Smooth muscle cell of the brain vasculature (primary cell): ENCODE data around the gene DPF3.

Experiments
- DNase-seq: peaks from one replicate; pipeline ENCODE4 v3.0.0-alpha.2; 2012; ENCODE audit warnings: low read depth, low spot score

Gene DPF3

GRCh38 chr14:72715850-72716228, 178.1 kb downstream of the DPF3 start:
- DNase-seq: no peak

- DNase-seq: no peak
Observed at GRCh38 chr14:72715215-72715849, 178.6 kb downstream of the DPF3 start.

DNA sequence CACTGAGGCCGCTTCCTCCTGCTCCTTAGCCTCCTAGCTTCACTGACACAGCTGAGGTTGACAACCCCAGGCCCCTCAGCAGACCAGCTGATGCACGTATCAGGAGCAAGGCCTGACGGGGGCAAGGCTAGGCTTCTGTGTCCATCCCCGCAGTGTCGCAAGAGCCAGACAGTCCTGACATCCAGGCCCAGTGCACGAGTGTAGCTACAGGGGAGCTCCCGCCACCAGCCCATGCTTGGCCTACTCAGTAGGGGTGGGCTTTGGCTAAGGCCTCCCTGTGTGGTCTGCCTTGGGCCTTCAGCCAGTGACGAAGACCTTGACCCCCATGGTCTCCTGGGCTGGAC, 179.1 kb downstream of the DPF3 start:
- no peak for DNase-seq

DNA sequence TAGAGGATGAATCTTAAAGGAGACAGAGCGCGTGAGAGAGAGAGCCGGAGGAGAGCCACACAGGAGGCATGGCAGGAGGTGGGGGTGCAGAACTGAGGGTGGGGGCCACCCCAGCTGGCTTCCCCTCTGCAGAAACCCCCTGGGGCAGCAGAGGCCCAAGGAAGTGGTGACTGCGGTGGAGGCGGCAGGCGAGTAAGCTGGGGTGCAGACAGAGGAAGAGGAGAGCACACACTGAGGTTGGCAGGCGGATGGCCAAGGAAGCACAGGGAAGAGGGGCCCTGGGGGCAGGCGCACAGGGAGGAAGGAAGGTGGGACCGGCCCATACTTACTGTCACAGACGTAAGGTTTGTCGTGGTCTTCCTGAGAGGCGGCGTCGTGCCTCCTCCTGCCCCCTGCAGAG, 179.8 kb downstream of the DPF3 start:
- no peak for DNase-seq

DNA sequence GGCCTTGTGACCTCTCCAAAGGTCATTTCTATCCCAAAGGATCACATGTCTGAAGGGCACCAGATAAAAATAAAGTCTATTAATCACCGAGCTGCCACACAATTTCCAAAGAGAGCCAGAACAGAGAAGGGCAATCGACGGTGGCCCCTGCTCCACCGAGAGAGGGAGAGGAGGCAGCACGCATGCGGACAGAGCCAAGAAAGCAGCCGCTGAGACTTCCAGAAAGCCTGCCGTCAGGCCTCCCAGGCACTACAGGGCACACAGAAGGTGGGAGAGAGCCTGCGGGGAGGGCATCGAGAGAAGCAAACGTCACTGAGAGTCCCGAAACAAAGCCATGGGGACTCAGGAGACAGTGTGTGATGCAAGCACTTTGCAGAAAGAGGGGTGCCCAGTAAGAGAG, 182.0 kb downstream of the DPF3 start:
- no peak for DNase-seq

DNA sequence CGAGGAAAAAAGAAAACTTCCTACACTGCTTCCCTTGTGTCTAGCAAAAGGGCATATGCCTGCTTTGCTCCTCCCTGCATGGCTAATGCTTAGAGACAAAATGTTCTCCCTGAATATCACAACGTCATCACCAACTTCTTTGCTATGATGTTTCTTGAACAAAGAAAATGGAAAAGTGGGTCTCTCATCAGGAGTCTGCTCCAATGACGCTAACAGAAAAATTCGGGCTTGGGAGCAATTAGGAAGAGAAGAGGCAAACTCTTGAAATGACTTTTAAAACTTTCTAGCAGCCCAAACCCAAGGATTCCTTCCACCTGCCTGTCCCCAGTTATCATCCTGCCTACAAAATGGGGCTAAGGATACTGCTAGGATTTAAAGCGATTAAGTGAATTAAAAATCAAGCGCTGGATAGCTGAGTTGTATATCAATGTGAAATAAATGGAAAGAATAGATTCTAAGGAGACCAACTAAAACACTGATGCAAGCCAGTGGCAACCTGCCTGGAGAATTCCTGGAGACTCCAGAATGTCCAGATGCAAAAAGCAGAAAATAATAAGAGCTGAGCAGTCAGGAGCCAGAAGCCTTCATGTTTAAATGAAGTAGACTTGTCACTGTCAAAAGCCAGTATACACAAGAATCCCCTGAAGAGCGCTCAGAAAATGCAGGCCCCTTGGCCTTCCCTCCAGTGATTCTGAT, 183.8 kb downstream of the DPF3 start:
- no peak for DNase-seq

DNA sequence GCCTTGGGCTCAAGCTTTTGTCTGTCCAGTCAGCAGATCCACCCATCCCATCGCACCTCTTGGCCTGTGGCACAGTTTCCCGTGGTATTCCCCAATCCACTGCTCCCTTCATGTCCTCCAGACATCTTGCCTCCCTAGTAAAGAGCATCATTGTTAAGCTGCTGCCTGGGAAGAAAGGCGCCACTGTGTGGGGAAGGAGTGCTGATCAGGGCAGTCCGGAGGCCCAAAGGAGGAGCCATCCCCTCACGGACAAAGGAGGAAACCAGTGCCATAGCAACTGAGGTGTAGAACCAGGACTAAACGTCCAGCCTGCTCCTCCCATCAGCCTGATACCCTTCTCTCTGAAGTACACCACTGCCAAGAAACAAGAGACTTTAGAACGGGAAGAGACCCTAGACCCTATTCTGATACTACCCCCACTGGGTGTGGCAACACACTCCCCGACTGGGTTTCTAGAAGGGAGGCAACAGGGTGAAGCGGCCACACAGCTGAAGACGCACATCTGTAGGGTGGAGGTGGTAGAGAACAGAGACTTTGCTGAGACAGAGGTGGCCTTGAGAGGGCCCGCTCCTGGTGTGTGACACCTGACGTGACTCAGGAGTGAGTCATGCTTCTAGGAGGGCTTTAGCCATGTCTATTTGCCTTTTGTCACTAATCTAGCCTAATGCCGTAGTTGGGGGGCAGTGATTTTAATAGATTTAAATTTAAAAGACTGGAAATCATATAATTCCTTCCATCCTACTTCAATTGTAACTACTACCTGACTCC, 185.0 kb downstream of the DPF3 start:
- DNase-seq: no peak

DNA sequence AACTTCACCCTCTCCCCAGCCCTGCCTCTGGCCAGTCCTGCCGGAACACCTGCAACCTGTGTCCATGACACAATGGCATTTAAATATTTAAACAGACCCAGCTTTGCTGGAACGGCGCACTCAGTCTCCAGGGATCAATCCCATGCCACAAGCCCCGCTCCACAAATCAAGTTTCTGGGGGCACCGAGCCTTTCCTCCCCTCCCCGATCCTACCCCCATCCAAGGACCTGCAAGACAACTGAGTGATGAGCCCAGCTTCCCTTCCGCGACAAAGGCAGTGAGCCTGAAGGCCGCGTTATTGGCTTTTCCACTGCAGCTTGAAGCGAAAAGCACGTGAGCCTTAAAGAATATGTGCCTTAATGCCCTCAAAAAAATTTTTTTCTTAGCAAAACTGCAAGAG, 185.7 kb downstream of the DPF3 start:
- DNase-seq: no peak

- DNase-seq: no peak
Observed at GRCh38 chr14:72706485-72706884, 187.4 kb downstream of the DPF3 start.

GRCh38 chr14:72704502-72704901, 189.4 kb downstream of the DPF3 start:
- DNase-seq: no peak

DNA sequence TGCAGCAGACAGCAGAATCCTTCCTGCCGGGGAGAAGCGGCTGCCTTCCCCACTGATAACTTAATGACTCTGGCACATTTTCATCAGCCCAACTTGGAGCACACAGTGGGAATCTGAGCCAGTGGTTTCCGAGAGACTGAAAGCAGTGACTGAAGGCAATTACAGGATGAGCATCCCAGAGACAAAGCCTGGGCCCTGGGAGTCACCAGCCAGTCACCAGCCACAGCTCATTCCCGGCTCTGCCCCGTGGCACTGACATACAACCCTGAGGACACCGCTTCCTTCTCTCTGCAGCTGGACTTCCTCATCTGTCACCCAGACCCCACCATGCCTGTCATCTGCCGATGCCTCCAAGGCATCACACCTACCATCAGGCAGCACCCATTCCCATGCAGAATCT, 192.3 kb downstream of the DPF3 start:
- no peak for DNase-seq

- DNase-seq: no peak
Observed at GRCh38 chr14:72701237-72701565, 192.7 kb downstream of the DPF3 start.

GRCh38 chr14:72700338-72701236, 193.3 kb downstream of the DPF3 start:
- DNase-seq: no peak

- no peak for DNase-seq
Observed at GRCh38 chr14:72699852-72700257, 194.0 kb downstream of the DPF3 start.

DNA sequence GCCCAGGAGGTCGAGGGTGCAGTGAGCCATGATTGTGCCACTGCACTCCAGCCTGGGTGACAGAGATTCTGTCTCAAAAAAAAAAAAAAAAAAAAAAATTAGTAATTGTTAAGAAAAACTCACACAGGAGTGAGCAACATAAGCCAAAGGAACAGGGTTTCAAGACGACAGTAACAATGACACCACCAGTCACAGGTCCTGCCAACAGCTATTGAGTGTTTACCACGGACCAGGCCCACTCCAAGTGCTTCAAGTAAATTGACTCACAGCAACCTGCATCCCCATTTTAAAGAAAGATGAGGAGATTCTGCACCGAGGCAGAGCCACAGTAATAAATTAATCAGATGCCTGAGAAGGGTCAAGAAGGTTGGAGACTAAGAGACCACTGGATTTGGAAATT, 194.5 kb downstream of the DPF3 start:
- no peak for DNase-seq

DNA sequence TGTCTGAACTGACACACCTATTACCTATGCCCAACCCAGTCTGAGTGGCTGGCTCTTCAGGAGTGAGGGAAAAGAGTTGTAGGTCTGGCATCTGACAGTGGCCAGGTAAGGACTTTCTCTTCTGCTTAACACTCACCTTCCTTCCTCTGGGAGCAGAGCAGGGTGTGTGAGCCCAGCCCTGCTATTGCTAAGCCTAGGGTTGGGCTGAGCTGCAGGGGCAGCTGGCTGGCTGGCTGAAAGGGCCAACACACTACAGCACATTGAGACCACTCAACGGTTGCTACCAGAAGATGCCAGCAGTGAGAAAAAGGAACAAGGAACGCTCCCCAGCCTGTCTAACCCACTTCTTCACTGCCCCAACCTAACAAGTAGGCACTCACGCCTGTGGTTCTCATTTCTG, 201.2 kb downstream of the DPF3 start:
- no peak for DNase-seq

- no peak for DNase-seq
Observed at GRCh38 chr14:72690324-72690723, 203.6 kb downstream of the DPF3 start.

GRCh38 chr14:72688990-72689671, 204.8 kb downstream of the DPF3 start:
- DNase-seq: no peak

DNA sequence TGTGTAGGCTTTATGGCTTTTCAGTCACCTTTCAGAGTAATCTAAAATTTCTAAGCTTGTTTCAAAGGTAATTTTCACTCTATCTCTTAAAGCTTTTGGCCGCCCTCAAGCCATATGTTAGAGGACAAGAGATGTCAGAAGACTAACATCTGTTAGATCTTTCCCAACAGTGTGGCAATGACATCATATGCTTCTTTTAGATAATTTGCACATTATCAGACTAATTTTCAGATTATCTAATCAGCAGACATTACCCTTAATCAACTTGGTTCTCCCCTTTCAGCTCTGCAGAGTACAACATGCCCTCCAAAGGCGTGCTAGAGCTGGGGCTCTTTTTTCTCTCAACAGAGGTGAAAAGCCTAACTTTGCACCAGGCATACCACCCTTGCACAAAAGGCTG, 207.1 kb downstream of the DPF3 start:
- no peak for DNase-seq

GRCh38 chr14:72686101-72686500, 207.8 kb downstream of the DPF3 start:
- DNase-seq: no peak

- DNase-seq: no peak
Observed at GRCh38 chr14:72685456-72685855, 208.4 kb downstream of the DPF3 start.

DNA sequence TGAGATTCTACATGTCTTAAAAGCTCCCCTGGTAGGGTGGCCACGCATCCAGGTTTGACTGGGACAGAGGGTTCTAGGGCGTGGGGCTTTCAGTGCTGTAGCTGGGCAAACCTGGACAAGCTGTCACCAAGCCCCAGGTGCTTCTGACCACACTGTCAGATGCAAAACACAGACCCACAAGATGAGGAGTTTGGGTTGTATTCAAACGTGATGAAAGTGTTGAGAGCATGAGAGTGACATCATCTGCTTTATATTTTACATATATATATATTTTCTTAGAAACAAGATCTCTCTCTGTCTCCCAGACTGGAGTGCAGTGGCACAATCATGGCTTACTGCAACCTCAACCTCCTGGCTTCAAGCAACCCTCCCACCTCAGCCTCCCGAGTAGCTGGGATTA, 210.1 kb downstream of the DPF3 start:
- DNase-seq: no peak
